Muscle of arm (tissue), 12 donors: ENCODE results near the gene SLC38A5. TPM values are rescaled to one million over a fixed set of nuclear protein-coding genes. Genes with fewer than 3 reads are reported as not detected.
"Not testable (repeated sequence)": the region's sequence is repeated elsewhere in the genome, so short reads cannot be mapped to it uniquely, and the experiment has no call there.

Source experiments
- DNase-seq: peaks from one replicate; pipeline ENCODE4 v3.0.0-alpha.2; 2013
- polyA plus RNA-seq, 12 donors: library from polyadenylated mRNA; unstranded; fragments of 120-200 nt; gene quantifications; one replicate each; pipeline ENCODE4 v1.2.1, GENCODE V29; 2013; ENCODE audit not compliant: insufficient read length in 12 of 12

The SLC38A5 gene
- polyA plus RNA-seq, 12 donors = 3.6 to 30.2 (median 7.7) TPM; not detected in 1

GRCh38 chrX:48468693-48469691, 1.1 kb downstream of the SLC38A5 start:
- DNase-seq = no peak

- DNase-seq = no peak
Measured at GRCh38 chrX:48468247-48468671, 1.8 kb downstream of the SLC38A5 start.

- no peak for DNase-seq
Measured at GRCh38 chrX:48467281-48467761, 2.7 kb downstream of the SLC38A5 start.

- no peak for DNase-seq
Measured at GRCh38 chrX:48466696-48467095, 3.4 kb downstream of the SLC38A5 start.

GRCh38 chrX:48465336-48465933, 4.6 kb downstream of the SLC38A5 start:
- peak; percentile 29 for DNase-seq

- no peak for DNase-seq
Measured at GRCh38 chrX:48461830-48462229, 8.2 kb downstream of the SLC38A5 start.

- no peak for DNase-seq
Measured at GRCh38 chrX:48460606-48461005, 9.5 kb downstream of the SLC38A5 start.

GRCh38 chrX:48460031-48460430, 10.0 kb downstream of the SLC38A5 start:
- no peak for DNase-seq

GRCh38 chrX:48459483-48459882, 10.6 kb downstream of the SLC38A5 start:
- no peak for DNase-seq

- no peak for DNase-seq
Measured at GRCh38 chrX:48458711-48459110, 11.3 kb downstream of the SLC38A5 start.

- no peak for DNase-seq
Measured at GRCh38 chrX:48456628-48457331, 13.3 kb downstream of the SLC38A5 start.

GRCh38 chrX:48451708-48452107, 18.4 kb downstream of the SLC38A5 start:
- DNase-seq = no peak

- no peak for DNase-seq
Measured at GRCh38 chrX:48450076-48450475, 20.0 kb downstream of the SLC38A5 start.

- DNase-seq = not testable (repeated sequence)
Measured at GRCh38 chrX:48447201-48447600, 22.9 kb downstream of the SLC38A5 start.

GRCh38 chrX:48433713-48434112, 36.3 kb downstream of the SLC38A5 start:
- not testable (repeated sequence) for DNase-seq

GRCh38 chrX:48430166-48430565, 39.9 kb downstream of the SLC38A5 start:
- not testable (repeated sequence) for DNase-seq

GRCh38 chrX:48429606-48430005, 40.5 kb downstream of the SLC38A5 start:
- DNase-seq = not testable (repeated sequence)

- DNase-seq = not testable (repeated sequence)
Measured at GRCh38 chrX:48427027-48427716, 42.9 kb downstream of the SLC38A5 start.

GRCh38 chrX:48411860-48412259, 58.2 kb downstream of the SLC38A5 start, which contains the start of gene SSX4B:
SSX4B (minus strand) TSS chrX:48411960; CDS start chrX:48411372, 588 bp downstream.
- DNase-seq = not testable (repeated sequence)
